MM.1S (cell line): ENCODE results near the gene RPTOR.

Experiments used
- DNase-seq: peaks from one replicate; pipeline ENCODE4 v3.0.0-alpha.2; 2015
- H2AFZ ChIP-seq: fragments of 300-600 bp; sonication (generic); 2 replicates; pipeline ENCODE4 v1.6.0; 2016; ENCODE audit warnings: antibody characterized with exemption, low read length
- H3F3A ChIP-seq: fragments of 300-600 bp; sonication (generic); 2 replicates; pipeline ENCODE4 v1.6.1; 2016; ENCODE audit warnings: mild to moderate bottlenecking, antibody characterized with exemption, low read length, moderate library complexity, mixed read lengths; ENCODE audit not compliant: insufficient read depth
- H3K27ac ChIP-seq: fragments of 300-600 bp; sonication (generic); 2 replicates; pipeline ENCODE4 v1.5.1; 2016; ENCODE audit warnings: mild to moderate bottlenecking, low read length
- H3K27me3 ChIP-seq: fragments of 300-600 bp; sonication (generic); replicated peaks from 2 replicates; pipeline ENCODE4 v1.6.0; 2016; ENCODE audit warnings: low read length; ENCODE audit not compliant: insufficient read depth
- H3K36me3 ChIP-seq: fragments of 300-600 bp; sonication (generic); replicated peaks from 2 replicates; pipeline ENCODE4 v1.6.1; 2016; ENCODE audit warnings: mild to moderate bottlenecking, low read length, mixed read lengths; ENCODE audit not compliant: insufficient read depth
- H3K4me1 ChIP-seq: fragments of 300-600 bp; sonication (generic); 2 replicates; pipeline ENCODE4 v1.6.1; 2016; ENCODE audit warnings: low read length, mixed read lengths
- H3K4me2 ChIP-seq: fragments of 300-600 bp; sonication (generic); 2 replicates; pipeline ENCODE4 v1.6.0; 2016; ENCODE audit warnings: low read depth, low read length
- H3K4me3 ChIP-seq: fragments of 300-600 bp; sonication (generic); 2 replicates; pipeline ENCODE4 v1.5.1; 2016; ENCODE audit warnings: low read length, mixed read lengths
- H3K79me2 ChIP-seq: fragments of 300-600 bp; sonication (generic); 2 replicates; pipeline ENCODE4 v1.6.1; 2016; ENCODE audit warnings: mixed run types, low read length, mixed read lengths
- H3K9ac ChIP-seq: fragments of 300-600 bp; sonication (generic); 2 replicates; pipeline ENCODE4 v1.6.1; 2016; ENCODE audit warnings: low read length, mixed read lengths
- H3K9me2 ChIP-seq: fragments of 300-600 bp; sonication (generic); replicated peaks from 2 replicates; pipeline ENCODE4 v1.6.1; 2016; ENCODE audit warnings: mild to moderate bottlenecking, low read length, mixed read lengths; ENCODE audit not compliant: insufficient read depth
- H3K9me3 ChIP-seq: fragments of 300-600 bp; sonication (generic); replicated peaks from 2 replicates; pipeline ENCODE4 v1.6.1; 2016; ENCODE audit warnings: mild to moderate bottlenecking, low read length, mixed read lengths; ENCODE audit not compliant: insufficient read depth
- H4K20me1 ChIP-seq: fragments of 300-600 bp; sonication (generic); 2 replicates; pipeline ENCODE4 v1.6.1; 2016; ENCODE audit warnings: mild to moderate bottlenecking, low read length, moderate library complexity, mixed read lengths; ENCODE audit not compliant: insufficient read depth
- CTCF ChIP-seq: fragments of 300-600 bp; sonication (generic); IDR thresholded peaks from 2 replicates; pipeline ENCODE4 v1.5.1; 2016; ENCODE audit warnings: antibody characterized with exemption, low read length, mixed read lengths
- EZH2 ChIP-seq: fragments of 300-600 bp; sonication (generic); optimal IDR thresholded peaks from 2 replicates; pipeline ENCODE3; 2017; ENCODE audit warnings: low read depth, mild to moderate bottlenecking, antibody characterized with exemption, low read length, mixed read lengths
- EZH2phosphoT487 ChIP-seq: fragments of 300-600 bp; sonication (generic); IDR thresholded peaks from 2 replicates; pipeline ENCODE4 v1.6.1; 2018; ENCODE audit warnings: antibody characterized with exemption, low read length

The RPTOR gene

DNA sequence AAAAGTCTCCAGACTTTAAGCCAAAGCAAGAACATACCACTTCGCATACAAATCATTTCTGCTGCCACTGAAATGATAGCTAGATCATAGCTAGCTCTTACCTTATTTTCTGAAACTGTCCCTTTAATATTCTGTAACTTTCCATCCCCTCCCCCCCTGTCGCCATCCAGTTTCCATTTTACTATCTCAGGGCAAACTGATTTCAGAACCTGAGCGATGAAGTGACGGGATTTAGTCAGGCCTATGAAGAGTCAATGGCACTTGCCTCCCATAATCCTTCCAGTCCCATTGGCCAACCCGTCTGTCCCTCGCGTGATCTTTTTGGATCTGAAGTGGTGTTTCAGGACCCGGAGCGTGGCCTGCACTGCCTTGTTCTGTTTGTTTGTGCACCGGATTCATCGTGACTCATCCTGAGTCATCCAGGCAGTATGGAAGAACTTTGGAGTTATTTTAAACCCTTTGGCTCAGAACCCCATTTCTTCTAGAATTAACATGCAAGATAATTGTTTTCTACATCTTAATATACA, 247.2 kb downstream of the RPTOR start:
- no peaks in the 10 kb centered on the region for H3K79me2 ChIP-seq
- H3K27me3 ChIP-seq: no peaks in the 10 kb centered on the region
- H3K4me1 ChIP-seq: no peaks in the 10 kb centered on the region
- H3K9ac ChIP-seq: no peak overlapping the region
- no peak for TF ChIP-seq CTCF
- no peak for TF ChIP-seq EZH2phosphoT487
- TF ChIP-seq EZH2: no peak
- H3K36me3 ChIP-seq: no peaks in the 10 kb centered on the region
- no peaks in the 10 kb centered on the region for H3K9me3 ChIP-seq
- no peak overlapping the region for H2AFZ ChIP-seq
- H4K20me1 ChIP-seq: no peaks in the 10 kb centered on the region
- H3K4me3 ChIP-seq: no peak overlapping the region
- no peaks in the 10 kb centered on the region for H3F3A ChIP-seq
- no peak overlapping the region for H3K27ac ChIP-seq
- H3K4me2 ChIP-seq: no peak overlapping the region
- H3K9me2 ChIP-seq: no peaks in the 10 kb centered on the region
- DNase-seq: no peak

DNA sequence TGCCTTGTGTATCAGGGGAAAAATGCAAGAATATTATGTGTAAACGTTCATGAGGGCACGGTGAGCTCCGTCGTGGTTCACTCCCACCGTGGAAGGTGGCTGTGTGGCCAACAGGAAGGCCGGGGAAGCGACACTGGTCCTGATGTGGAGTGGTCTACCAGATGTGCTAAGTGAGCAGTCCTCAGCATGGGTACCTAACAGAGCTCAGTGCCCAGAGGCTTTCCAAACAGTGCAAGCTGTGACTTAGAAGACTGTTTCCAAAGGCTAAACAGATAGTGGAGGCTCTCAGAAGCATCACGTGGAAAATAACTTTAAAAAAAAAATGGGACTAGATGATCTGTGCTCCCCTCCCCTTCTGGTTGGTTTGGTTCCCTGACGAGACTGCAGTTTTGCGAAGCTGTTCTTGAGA, 247.7 kb downstream of the RPTOR start:
- Histone ChIP-seq H3K27ac (no peak overlapping the region), H4K20me1 (no peaks in the 10 kb centered on the region), H3F3A (no peaks in the 10 kb centered on the region), H3K27me3 (no peaks in the 10 kb centered on the region), H3K4me1 (no peaks in the 10 kb centered on the region), H3K4me3 (no peak overlapping the region), H3K9ac (no peak overlapping the region), H3K9me3 (no peaks in the 10 kb centered on the region), H3K36me3 (no peaks in the 10 kb centered on the region), H3K9me2 (no peaks in the 10 kb centered on the region), H3K79me2 (no peaks in the 10 kb centered on the region), H3K4me2 (no peak overlapping the region), H2AFZ (no peak overlapping the region)
- no peak for TF ChIP-seq CTCF
- TF ChIP-seq EZH2: no peak
- TF ChIP-seq EZH2phosphoT487: no peak
- no peak for DNase-seq

DNA sequence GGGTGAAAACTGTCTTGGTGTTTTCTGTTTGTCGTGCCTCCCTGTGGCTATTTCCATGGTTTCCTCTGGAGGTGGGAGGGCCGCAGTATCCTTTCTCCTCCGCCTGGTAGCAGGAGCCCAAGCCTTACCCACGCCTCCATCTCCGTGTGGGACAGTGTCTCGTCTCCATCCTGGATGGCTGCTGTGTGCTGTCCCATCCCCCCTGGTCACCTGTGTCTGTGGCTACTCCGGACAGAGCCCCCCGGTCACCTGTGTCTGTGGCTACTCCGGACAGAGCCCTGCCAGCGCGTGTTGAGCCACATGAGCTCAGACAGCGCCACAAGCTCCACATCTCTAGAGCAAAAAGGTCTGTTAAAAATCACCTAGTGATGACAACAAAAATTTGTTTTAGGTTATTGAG, 248.8 kb downstream of the RPTOR start:
- H4K20me1 ChIP-seq: no peaks in the 10 kb centered on the region
- H3K4me1 ChIP-seq: no peaks in the 10 kb centered on the region
- TF ChIP-seq EZH2 (no peak), EZH2phosphoT487 (no peak), CTCF (no peak)
- no peaks in the 10 kb centered on the region for H3K36me3 ChIP-seq
- no peak for DNase-seq
- no peak overlapping the region for H3K27ac ChIP-seq
- H3K9me3 ChIP-seq: no peaks in the 10 kb centered on the region
- no peaks in the 10 kb centered on the region for H3K9me2 ChIP-seq
- no peak overlapping the region for H3K4me3 ChIP-seq
- H2AFZ ChIP-seq: no peak overlapping the region
- H3K9ac ChIP-seq: no peak overlapping the region
- no peak overlapping the region for H3K4me2 ChIP-seq
- H3F3A ChIP-seq: no peaks in the 10 kb centered on the region
- no peaks in the 10 kb centered on the region for H3K79me2 ChIP-seq
- no peaks in the 10 kb centered on the region for H3K27me3 ChIP-seq

DNA sequence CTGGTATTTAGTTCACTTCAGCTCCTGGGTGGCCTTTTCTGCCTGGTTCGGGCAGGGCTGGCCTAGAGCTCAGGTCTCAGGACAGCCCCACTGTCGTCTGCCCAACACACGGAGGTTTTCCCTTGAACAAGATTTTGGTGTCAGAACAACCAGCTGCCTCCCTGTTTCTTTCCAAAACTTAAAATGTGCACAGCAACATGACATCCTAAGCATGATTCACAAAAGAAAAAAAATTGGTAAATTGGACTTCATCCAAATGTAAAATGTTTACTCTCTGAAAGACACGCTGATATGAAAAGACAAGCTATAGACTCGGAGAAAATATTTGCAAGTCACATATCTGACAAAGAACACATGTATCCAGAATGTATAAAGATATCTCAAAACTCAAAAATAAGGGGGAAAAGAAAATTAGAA, 249.2 kb downstream of the RPTOR start:
- Histone ChIP-seq H3K36me3 (no peaks in the 10 kb centered on the region), H3K4me2 (no peak overlapping the region), H3K9me2 (no peaks in the 10 kb centered on the region), H3K9me3 (no peaks in the 10 kb centered on the region), H2AFZ (no peak overlapping the region), H3K27ac (no peak overlapping the region), H3K4me1 (no peaks in the 10 kb centered on the region), H3K9ac (no peak overlapping the region), H4K20me1 (no peaks in the 10 kb centered on the region), H3F3A (no peaks in the 10 kb centered on the region), H3K27me3 (no peaks in the 10 kb centered on the region), H3K4me3 (no peak overlapping the region), H3K79me2 (no peaks in the 10 kb centered on the region)
- DNase-seq: no peak
- TF ChIP-seq EZH2phosphoT487 (no peak), CTCF (no peak), EZH2 (no peak)
